ENCODE measurements around the gene AGBL3. TPM values are rescaled to one million over a fixed set of nuclear protein-coding genes. Genes with fewer than 3 reads are reported as not detected.

AGBL3 gene
- total RNA-seq, 1 donor from 2014 or later, result 6.7 TPM

- DNase-seq, result no peak
These were observed 161.8 kb downstream of the AGBL3 start, which contains the start of gene TMEM140 for GRCh38 chr7:135147899-135148721. Gene TMEM140 (plus strand): TSS chr7:135148072. CDS start chr7:135164442, 16,370 bp downstream.

- DNase-seq, result no peak
These were observed 163.9 kb downstream of the AGBL3 start for GRCh38 chr7:135150072-135150782.

- DNase-seq, result no peak
These were observed 164.8 kb downstream of the AGBL3 start for GRCh38 chr7:135151132-135151531.

- DNase-seq, result no peak
These were observed 165.2 kb downstream of the AGBL3 start for GRCh38 chr7:135151533-135151932.

- DNase-seq, result no peak
These were observed 166.1 kb downstream of the AGBL3 start for GRCh38 chr7:135152442-135152841.

- DNase-seq, result no peak
These were observed 168.4 kb downstream of the AGBL3 start for GRCh38 chr7:135154734-135155133.

GRCh38 chr7:135156290-135156689, 170.0 kb downstream of the AGBL3 start:
- no peak for DNase-seq

- DNase-seq, result no peak
These were observed 171.9 kb downstream of the AGBL3 start for GRCh38 chr7:135158141-135158655.

- no peak for DNase-seq
These were observed 172.6 kb downstream of the AGBL3 start for GRCh38 chr7:135158874-135159273.

- DNase-seq, result no peak
These were observed 173.2 kb downstream of the AGBL3 start for GRCh38 chr7:135159359-135160085.

- no peak for DNase-seq
These were observed 174.0 kb downstream of the AGBL3 start for GRCh38 chr7:135160098-135160857.

GRCh38 chr7:135160858-135161653, 174.7 kb downstream of the AGBL3 start:
- DNase-seq, result no peak

GRCh38 chr7:135161669-135162068, 175.4 kb downstream of the AGBL3 start:
- no peak for DNase-seq

GRCh38 chr7:135162382-135163001, 176.2 kb downstream of the AGBL3 start:
- no peak for DNase-seq

GRCh38 chr7:135164357-135165061, 178.2 kb downstream of the AGBL3 start:
- no peak for DNase-seq

- DNase-seq, result no peak
These were observed 179.6 kb downstream of the AGBL3 start for GRCh38 chr7:135165862-135166261.

GRCh38 chr7:135166338-135166990, 180.2 kb downstream of the AGBL3 start:
- no peak for DNase-seq

- DNase-seq, result no peak
These were observed 181.1 kb downstream of the AGBL3 start for GRCh38 chr7:135167365-135167917.

- no peak for DNase-seq
These were observed 181.7 kb downstream of the AGBL3 start for GRCh38 chr7:135168001-135168400.

All from occipital lobe (tissue), 2 donors.